ENCODE measurements around the gene MGME1. TPM values are rescaled to one million over a fixed set of nuclear protein-coding genes. Genes with fewer than 3 reads are reported as not detected.

The MGME1 gene
- total and polyA plus RNA-seq, 2 of the 13 experiments (the other 11 are each of a cell fraction or from before 2014, with no cell fraction given), result 36.7 to 66.6 TPM

GRCh38 chr20:17995967-17996819, 27.4 kb downstream of the MGME1 start (continued):
- TF ChIP-seq KLF11 (CRISPR knock-in tag; IDR thresholded peaks at IDR 0.05) (0 out of 2 replicates have a peak, but pooled peaks have one; percentile 65), ZNF33B (CRISPR knock-in tag; IDR thresholded peaks at IDR 0.05) (0 out of 2 replicates have a peak, but pooled peaks have one; percentile 66), NR2F6 (IDR thresholded peaks at IDR 0.05) (no peak), NR2F6 (CRISPR knock-in tag; IDR thresholded peaks at IDR 0.05) (0 out of 2 replicates have a peak, but pooled peaks have one; percentile 37), GATAD2A (CRISPR knock-in tag; IDR thresholded peaks at IDR 0.05) (peak; percentile 64), ZNF331 (CRISPR knock-in tag; IDR thresholded peaks at IDR 0.05) (peak; percentile 48; the same call in 1 of the 2 replicates), ZNF619 (CRISPR knock-in tag; IDR thresholded peaks at IDR 0.05) (no peak), FOSL2 (CRISPR knock-in tag; IDR thresholded peaks at IDR 0.05) (peak; percentile 35; the same call in 1 of the 2 replicates), SRF (IDR thresholded peaks at IDR 0.05; ENCODE audit: low read depth, low read length) (peak; percentile 51; the same call in 1 of the 2 replicates), ZNF335 (CRISPR knock-in tag; IDR thresholded peaks at IDR 0.05) (peak; percentile 58; the same call in 1 of the 2 replicates), ZNF557 (CRISPR knock-in tag; IDR thresholded peaks at IDR 0.05) (no peak), THAP8 (CRISPR knock-in tag; IDR thresholded peaks at IDR 0.05; ENCODE audit: borderline replicate concordance) (no peak), ZNF598 (CRISPR knock-in tag; IDR thresholded peaks at IDR 0.05; ENCODE audit: borderline replicate concordance) (no peak; the same call in 1 of the 2 replicates), KLF16 (CRISPR knock-in tag; IDR thresholded peaks at IDR 0.05) (peak in 1 of 2 experiments; percentile 65; a peak in 2 of 4 replicates), ZNF414 (CRISPR knock-in tag; IDR thresholded peaks at IDR 0.05) (0 out of 2 replicates have a peak, but pooled peaks have one; percentile 28), ZNF362 (CRISPR knock-in tag; IDR thresholded peaks at IDR 0.05; ENCODE audit: borderline replicate concordance) (peak; percentile 92), ZBTB7B (CRISPR knock-in tag; IDR thresholded peaks at IDR 0.05) (peak; percentile 31; the same call in 1 of the 2 replicates), REPIN1 (CRISPR knock-in tag; IDR thresholded peaks at IDR 0.05; ENCODE audit: borderline replicate concordance, low read depth) (peak; percentile 54; the same call in 1 of the 2 replicates), ZBTB44 (CRISPR knock-in tag; IDR thresholded peaks at IDR 0.05) (peak; percentile 47; the same call in 1 of the 2 replicates), MED1 (CRISPR knock-in tag; IDR thresholded peaks at IDR 0.05) (peak; percentile 19; the same call in 1 of the 2 replicates), HMGXB4 (CRISPR knock-in tag; IDR thresholded peaks at IDR 0.05; ENCODE audit: borderline replicate concordance in 1 of 2, low read depth in 1 of 2) (peak in 1 of 2 experiments; percentile 56; a peak in 1 of 4 replicates), IKZF5 (CRISPR knock-in tag; IDR thresholded peaks at IDR 0.05) (peak; percentile 72; the same call in 1 of the 2 replicates)

All from HepG2 (cell line).